ENCODE measurements around the gene TRAM2.

Gene TRAM2

DNA sequence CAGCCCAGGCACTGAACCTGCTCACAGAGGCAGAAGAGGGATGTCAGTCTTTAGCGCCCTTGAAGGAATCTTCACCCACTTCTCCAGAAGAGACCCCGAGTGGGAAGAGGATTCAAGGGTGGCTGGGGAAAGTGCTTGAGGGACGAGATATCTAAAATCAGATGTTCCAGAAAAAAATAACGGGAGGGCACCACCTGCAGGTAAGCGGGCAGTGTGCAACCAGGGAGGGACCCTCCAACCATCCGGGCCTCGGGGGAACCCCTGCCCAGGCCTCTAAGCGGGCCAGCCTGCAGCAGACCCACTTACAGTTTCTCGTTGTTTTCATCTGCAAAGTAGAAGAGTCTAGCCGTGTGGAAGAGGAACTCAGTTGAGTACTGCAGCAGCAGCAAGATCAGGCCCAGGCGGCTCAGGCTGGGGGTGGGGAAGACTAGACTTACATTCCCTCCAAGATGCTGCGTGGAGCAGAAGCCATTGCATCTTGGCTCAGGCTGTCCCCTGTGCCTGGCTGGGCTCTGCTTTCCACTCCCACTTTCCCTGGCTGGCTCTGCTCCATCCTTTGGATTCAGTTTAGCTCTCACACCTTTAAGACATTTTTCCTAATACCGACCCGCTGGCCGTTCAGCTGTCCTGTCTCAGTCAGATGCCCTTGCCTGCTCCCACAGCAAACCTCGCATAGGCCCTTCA, 71.0 kb downstream of the TRAM2 start:
- peak; percentile 68 for DNase-seq

GRCh38 chr6:52504782-52505136, 72.1 kb downstream of the TRAM2 start:
- DNase-seq: no peak

GRCh38 chr6:52503851-52504781, 72.7 kb downstream of the TRAM2 start:
- peak; percentile 76 for DNase-seq

DNA sequence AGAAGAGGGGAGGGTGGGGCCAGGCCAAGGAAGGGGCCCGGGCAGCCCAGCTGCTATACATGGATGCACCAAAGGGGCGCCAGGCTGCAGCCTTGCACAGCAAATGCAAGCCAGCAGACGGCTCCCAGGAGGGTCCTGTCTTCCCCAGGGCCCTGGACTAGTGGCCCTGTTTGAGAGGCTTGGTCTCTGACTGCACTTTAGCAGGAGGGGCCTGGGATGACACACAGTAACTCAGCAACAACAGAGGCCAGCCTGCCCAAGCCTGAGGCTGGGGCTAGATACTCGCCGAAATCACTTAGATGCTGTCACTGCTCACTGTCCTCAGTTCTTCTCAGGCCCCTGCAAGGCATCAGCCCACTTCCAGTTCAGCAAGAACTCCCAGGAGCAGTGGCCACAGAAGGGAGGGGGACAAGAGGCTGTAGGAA, 73.5 kb downstream of the TRAM2 start:
- DNase-seq: no peak

DNA sequence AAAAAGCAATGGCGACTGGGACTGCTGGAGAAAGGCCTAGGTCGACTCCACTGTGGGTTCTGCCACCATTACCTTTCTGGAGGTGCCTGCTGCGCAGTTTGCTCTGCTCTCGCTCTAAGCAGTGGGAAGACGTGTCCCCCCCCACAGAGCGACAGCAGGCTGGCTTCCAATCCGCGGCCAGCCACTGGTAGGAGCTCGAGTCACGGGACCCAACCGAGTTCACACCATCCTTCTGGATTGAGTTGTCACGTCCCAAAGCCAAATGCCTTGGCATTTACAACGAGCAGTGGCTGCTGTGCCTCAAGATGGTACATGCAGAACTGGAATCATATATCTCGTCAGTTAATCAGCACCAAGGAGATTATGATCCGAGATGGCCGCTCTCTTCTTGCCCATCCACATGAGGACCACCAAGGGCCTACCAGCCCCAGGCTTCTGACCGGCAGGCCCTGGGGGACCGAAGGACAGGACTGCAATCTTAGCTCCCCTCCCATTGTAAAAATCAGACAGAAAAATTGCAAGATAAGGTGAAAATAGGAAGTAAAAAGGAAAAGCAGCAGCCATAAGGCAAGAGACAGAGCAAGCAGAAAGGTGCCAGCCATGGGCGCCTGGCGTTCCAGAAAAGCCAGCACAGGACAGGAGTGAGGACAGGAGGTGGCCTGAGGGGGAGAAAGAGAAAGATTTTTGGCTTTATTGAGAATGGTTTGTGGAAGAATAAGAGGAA, 74.4 kb downstream of the TRAM2 start:
- no peak for DNase-seq

GRCh38 chr6:52500238-52501129, 76.4 kb downstream of the TRAM2 start:
- DNase-seq: no peak

- no peak for DNase-seq
Measured at GRCh38 chr6:52499681-52500236, 77.1 kb downstream of the TRAM2 start.

- no peak for DNase-seq
Measured at GRCh38 chr6:52499026-52499425, 77.8 kb downstream of the TRAM2 start.

DNA sequence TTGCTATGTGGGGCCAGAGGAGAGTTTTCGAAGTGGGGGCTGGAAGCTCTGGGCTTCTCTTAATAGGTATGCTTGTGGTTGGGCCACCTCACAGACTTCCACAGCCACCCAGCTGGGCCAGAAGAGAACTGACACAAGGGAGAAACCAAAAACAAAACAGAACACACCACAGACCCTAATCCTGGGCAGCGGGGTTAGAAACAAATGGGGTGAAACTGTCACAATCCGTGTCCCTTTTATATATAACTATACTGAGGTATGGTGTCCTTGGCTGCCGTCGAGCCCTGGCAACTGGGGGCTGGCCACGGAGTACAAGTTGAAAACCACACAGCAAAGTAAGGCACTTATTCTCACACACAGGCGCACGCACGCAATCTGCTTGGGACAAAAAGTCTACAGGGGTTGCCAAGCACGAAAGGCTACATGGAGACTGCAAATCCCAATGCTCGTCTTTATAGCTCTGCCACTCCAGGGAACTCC, 78.3 kb downstream of the TRAM2 start:
- no peak for DNase-seq

GRCh38 chr6:52497652-52498408, 79.0 kb downstream of the TRAM2 start:
- no peak for DNase-seq

- no peak for DNase-seq
Measured at GRCh38 chr6:52496631-52497030, 80.2 kb downstream of the TRAM2 start.

- no peak for DNase-seq
Measured at GRCh38 chr6:52495922-52496321, 80.9 kb downstream of the TRAM2 start.

DNA sequence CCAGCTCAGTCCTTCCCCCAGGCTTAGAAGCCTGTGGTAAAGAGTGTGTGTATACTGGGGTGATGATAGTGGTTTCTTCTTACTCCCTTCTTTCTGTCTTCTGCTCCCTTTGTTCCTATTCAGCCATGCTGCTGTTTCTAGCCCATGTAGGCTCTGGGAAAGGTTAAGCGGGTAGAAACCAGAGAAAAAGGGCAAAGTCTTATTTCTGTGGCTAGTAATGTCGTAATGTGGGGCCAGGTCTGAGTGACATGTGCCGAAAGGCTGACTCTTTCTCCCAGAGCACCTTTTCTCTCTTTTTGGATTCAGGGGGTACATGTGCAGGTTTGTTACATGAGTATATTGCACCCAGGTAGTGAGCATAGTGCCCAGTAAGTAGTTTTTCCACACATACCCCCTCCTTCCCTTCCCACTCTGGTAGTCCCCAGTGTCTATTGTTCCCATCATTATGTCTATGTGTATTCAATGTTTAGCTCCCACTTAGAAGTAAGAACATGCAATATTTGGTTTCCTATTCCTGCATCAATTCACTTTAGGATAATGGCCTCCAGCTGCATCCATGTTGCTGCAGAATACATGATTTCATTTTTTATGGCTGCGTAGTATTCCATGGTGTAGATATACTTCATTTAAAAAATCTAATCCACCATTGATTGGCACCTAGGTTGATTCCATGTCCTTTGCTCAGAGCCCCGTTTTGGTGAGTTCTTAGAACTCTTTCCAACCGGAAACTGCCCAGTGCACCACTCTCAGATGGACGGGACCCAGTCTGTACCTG, 82.4 kb downstream of the TRAM2 start:
- DNase-seq: no peak

DNA sequence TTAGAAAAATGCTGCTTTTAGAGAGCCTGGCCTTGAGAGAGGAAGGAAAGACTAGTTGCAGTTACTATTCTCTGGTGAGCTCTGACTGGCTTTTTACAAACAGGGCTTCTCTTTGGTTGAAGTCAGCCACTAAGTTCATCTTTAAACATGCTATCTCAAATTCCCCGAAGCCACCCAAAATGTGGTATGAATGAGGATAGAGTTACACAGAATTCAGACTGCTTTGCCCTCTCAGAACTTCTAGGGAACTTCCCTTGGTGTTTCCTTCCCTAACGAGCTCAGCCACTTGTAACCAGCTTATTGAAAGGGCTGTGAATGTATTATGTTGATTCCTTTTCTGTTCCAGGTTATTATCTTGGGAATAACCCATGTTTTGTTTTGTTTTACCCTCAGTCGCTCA, 83.2 kb downstream of the TRAM2 start:
- no peak for DNase-seq

DNA sequence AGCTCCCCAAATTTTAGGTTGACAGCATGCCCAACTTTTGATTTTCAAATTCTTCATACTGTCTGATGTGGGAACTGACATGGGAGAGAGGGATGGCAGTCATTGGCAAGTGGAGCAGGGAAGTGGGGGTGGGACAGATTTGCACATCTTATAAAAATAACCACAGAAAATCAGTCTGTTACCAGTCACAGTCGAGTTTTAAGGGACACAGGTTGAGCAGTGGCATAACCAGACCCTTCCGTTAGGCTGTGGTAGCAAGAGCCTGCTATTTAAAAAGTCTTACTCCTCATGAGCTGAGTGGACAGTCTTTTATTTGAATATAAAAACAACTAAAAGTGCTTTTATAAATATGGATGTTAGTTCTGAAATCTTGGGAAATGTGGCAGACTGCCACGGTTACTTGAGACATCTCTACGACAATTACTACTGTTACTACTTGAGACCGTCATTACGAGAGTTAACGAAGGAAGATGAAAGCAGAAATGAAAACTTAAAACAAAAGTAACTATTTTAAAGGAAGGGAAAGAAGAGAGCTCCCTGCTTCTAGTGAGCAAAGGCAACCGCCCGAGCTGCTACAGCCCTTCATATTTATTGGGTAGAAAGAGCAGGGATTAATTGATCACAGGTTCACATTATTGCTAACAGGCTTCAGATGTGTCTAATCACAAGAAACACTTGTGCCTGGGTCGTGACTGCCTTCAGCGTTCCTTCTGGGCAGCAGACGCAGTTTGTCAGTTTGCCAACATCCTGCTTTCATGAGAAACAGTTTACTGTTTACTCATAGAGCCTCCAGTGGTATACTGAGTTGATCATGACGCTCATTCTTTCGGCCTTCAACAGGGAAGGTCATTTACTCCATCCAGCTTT, 85.4 kb downstream of the TRAM2 start:
- DNase-seq: no peak

GRCh38 chr6:52489881-52490280, 87.0 kb downstream of the TRAM2 start:
- DNase-seq: no peak

DNA sequence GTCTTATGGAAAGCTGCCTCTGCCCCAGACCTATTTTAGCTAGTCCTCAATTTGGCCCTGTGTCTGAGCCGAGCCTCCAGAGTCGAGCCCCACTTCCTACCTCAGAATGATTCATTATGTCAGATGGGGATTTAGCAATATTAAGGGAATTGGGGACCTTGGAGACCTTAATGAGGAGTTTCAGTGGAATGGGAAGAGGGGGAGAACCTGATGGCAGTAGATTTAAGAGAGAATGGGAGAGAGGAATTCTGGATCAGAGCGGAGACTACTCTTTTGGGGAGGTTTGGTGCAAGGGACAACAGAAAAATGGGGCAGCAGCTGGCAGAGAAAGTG, 93.2 kb downstream of the TRAM2 start:
- DNase-seq: no peak

DNA sequence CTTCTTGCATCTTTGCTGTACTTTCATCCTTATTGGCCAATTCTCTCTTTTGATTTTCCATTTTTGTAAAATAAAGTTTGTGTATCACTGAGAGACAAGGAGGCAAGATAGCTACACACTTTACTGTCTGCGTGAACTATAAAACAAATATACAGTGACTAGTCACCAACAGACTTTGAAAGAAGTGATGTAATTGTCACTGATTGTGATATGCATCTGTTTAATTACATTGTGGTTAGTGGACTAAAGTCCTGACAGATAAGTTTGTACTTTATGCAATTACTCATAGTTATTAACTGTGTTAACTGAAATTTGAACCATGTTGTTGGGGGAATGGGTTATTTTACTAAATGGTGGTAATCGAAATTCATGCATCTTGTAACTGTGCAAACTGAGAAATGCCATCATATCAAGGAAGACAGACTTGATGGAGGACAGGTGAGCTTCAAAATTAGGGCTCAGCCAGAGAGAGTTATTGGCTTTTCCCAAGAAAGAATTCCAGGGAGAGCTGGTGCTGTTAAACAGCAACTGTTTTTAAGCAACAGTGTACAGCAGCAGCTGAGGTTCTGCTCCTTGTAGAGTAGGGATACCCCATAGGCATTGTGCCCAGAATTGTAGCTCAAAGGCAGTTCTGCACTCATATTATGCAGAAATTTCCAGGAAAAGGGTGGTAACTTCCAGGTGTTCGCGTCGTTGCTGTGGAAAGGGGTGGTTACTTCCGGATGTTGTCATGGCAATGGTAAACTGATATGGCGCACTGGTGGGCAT, 93.8 kb downstream of the TRAM2 start:
- DNase-seq: no peak

- DNase-seq: no peak
Measured at GRCh38 chr6:52475307-52475706, 101.6 kb downstream of the TRAM2 start.
